ENCODE results near the gene SIGLEC14. TPM values are rescaled to one million over a fixed set of nuclear protein-coding genes. Genes with fewer than 3 reads are reported as not detected.

The SIGLEC14 gene
- total RNA-seq (2022; extraction: Qiagen RNA extraction; ENCODE audit: low read depth) = 0.06 to 0.09 TPM in 2 of 5 replicates, not detected in the others

GRCh38 chr19:51646730-51647129 is at the start of gene SIGLEC14:
Gene SIGLEC14 (minus strand): TSS chr19:51646825. CDS start chr19:51646759, 66 bp downstream.

GRCh38 chr19:51693260-51693659 is 46.6 kb upstream of the SIGLEC14 start, which contains the start of gene SPACA6:
Gene SPACA6 (plus strand): TSS chr19:51693330. CDS start chr19:51693527, 197 bp downstream.

GRCh38 chr19:51630315-51630714 is 16.3 kb downstream of the SIGLEC14 start, which contains the start of gene SIGLEC5:
Gene SIGLEC5 (minus strand): TSS chr19:51630401. CDS start chr19:51630335, 66 bp downstream.

Other genes with a start within 250 kb of the SIGLEC14 start
- not detected in 5 replicates for gene SIGLEC10, start 229.2 kb downstream of the SIGLEC14 start, total RNA-seq (2022; extraction: Qiagen RNA extraction; ENCODE audit: low read depth)
- gene SIGLEC8, start 188.4 kb downstream of the SIGLEC14 start, total RNA-seq (2022; extraction: Qiagen RNA extraction; ENCODE audit: low read depth) = not detected in 5 replicates
- gene CEACAM18, start 168.3 kb downstream of the SIGLEC14 start, total RNA-seq (2022; extraction: Qiagen RNA extraction; ENCODE audit: low read depth) = not detected in 5 replicates
- gene SIGLEC12, start 145.0 kb downstream of the SIGLEC14 start, total RNA-seq (2022; extraction: Qiagen RNA extraction; ENCODE audit: low read depth) = not detected in 5 replicates
- not detected in 5 replicates for gene SIGLEC6, start 115.2 kb downstream of the SIGLEC14 start, total RNA-seq (2022; extraction: Qiagen RNA extraction; ENCODE audit: low read depth)
- 3.1 to 5.1 TPM (median 3.6 TPM) in 5 replicates for gene ZNF175, start 75.5 kb downstream of the SIGLEC14 start, total RNA-seq (2022; extraction: Qiagen RNA extraction; ENCODE audit: low read depth)
- 0.08 TPM in 1 of 5 replicates, not detected in the others for gene SIGLEC5, start 16.4 kb downstream of the SIGLEC14 start, total RNA-seq (2022; extraction: Qiagen RNA extraction; ENCODE audit: low read depth)
- gene SPACA6, start 46.5 kb upstream of the SIGLEC14 start, total RNA-seq (2022; extraction: Qiagen RNA extraction; ENCODE audit: low read depth) = 9.1 to 17.1 TPM (median 15.7 TPM) in 5 replicates
- gene HAS1, start 77.2 kb upstream of the SIGLEC14 start, total RNA-seq (2022; extraction: Qiagen RNA extraction; ENCODE audit: low read depth) = not detected in 5 replicates
- 0.07 to 0.14 TPM (median 0.10 TPM) in 4 of 5 replicates, not detected in the other for gene FPR1, start 105.1 kb upstream of the SIGLEC14 start, total RNA-seq (2022; extraction: Qiagen RNA extraction; ENCODE audit: low read depth)
- not detected in 5 replicates for gene FPR2, start 114.4 kb upstream of the SIGLEC14 start, total RNA-seq (2022; extraction: Qiagen RNA extraction; ENCODE audit: low read depth)
- not detected in 5 replicates for gene FPR3, start 148.3 kb upstream of the SIGLEC14 start, total RNA-seq (2022; extraction: Qiagen RNA extraction; ENCODE audit: low read depth)
- 0.05 to 0.10 TPM in 2 of 5 replicates, not detected in the others for gene ZNF577, start 241.1 kb upstream of the SIGLEC14 start, total RNA-seq (2022; extraction: Qiagen RNA extraction; ENCODE audit: low read depth)

Measured in A549 treated with RU486 at 1 μM for 4 hours (cell line).